IgD-negative memory B cell (primary cell): ENCODE measurements around the gene IGSF11. TPM values are rescaled to one million over a fixed set of nuclear protein-coding genes. Genes with fewer than 3 reads are reported as not detected.
"Not testable (repeated sequence)": the region's sequence is repeated elsewhere in the genome, so short reads cannot be mapped to it uniquely, and the experiment has no call there.

ENCODE experiments used
- H3K27ac Mint-ChIP-seq, 3 donors: one replicate each; pipeline ENCODE4 v1.8.0; 2020 to 2022; ENCODE audit warnings: mild to moderate bottlenecking in 3 of 3, mixed read lengths in 3 of 3, moderate library complexity in 1 of 3
- H3K27me3 Mint-ChIP-seq: one replicate; pipeline ENCODE4 v1.8.0; 2021; ENCODE audit warnings: mixed read lengths
- H3K36me3 Mint-ChIP-seq: one replicate; pipeline ENCODE4 v1.8.0; 2020; ENCODE audit warnings: mild to moderate bottlenecking, mixed read lengths
- H3K4me1 Mint-ChIP-seq, 3 donors: one replicate each; pipeline ENCODE4 v1.8.0; 2020 to 2022; ENCODE audit warnings: mixed read lengths in 3 of 3, mild to moderate bottlenecking in 1 of 3
- H3K4me3 Mint-ChIP-seq, 4 donors: one replicate each; pipeline ENCODE4 v1.8.0; 2020 to 2022; ENCODE audit warnings: mild to moderate bottlenecking in 4 of 4, mixed read lengths in 4 of 4, moderate library complexity in 3 of 4
- H3K9me3 Mint-ChIP-seq, 3 donors: one replicate each; pipeline ENCODE4 v1.8.0; 2020 to 2021; ENCODE audit warnings: mixed read lengths in 3 of 3, mild to moderate bottlenecking in 1 of 3
- polyA plus RNA-seq: library from polyadenylated mRNA; unstranded; fragments of 300-500 nt; fragmentation: Illumina TruSeq; gene quantifications from one replicate; pipeline ENCODE4 v1.2.3, GENCODE V29; 2021

The IGSF11 gene
- polyA plus RNA-seq, 1 donor from 2014 or later = not detected

GRCh38 chr3:118977671-118978392, 56.8 kb downstream of the IGSF11 start:
- Mint-ChIP-seq H3K27ac (peak overlapping the region in 1 of 3 donors; percentile 16), H3K27me3 (peaks cover 9% of the 10 kb centered on the region), H3K36me3 (no peaks in the 10 kb centered on the region), H3K9me3 (peaks cover 0 to 4% (median 2%) of the 10 kb centered on the region in 3 donors), H3K4me3 (no peak overlapping the region), H3K4me1 (no peaks in the 10 kb centered on the region)

DNA sequence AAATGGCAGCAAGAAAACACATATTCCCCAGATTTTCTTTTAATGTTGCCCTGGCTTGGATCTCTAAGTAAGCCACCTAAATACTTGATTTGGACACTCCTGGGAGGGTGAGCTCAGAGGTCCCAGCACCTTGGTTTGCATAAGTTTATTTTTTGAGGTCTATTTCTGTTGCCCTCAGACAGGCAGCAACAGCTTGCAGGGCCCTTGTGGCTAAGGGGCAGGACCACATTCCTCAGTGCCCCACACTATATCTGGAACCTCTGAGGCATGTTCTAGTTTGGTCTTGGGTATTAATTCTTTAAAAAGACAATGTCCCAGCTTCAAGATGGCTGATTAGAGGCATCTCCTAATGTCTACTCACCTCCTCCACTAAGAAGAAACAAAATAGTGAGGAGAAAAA, 57.5 kb downstream of the IGSF11 start:
- Mint-ChIP-seq H3K4me3 (no peak overlapping the region), H3K9me3 (peaks cover 0 to 4% (median 2%) of the 10 kb centered on the region in 3 donors), H3K27me3 (peaks cover 9% of the 10 kb centered on the region), H3K27ac (no peak overlapping the region), H3K36me3 (no peaks in the 10 kb centered on the region), H3K4me1 (no peaks in the 10 kb centered on the region)

GRCh38 chr3:118975476-118975875, 59.2 kb downstream of the IGSF11 start:
- H3K27ac Mint-ChIP-seq, H3K9me3 Mint-ChIP-seq, H3K4me3 Mint-ChIP-seq, H3K4me1 Mint-ChIP-seq, H3K36me3 Mint-ChIP-seq, H3K27me3 Mint-ChIP-seq: not testable (repeated sequence)

- no peak overlapping the region for H3K27ac Mint-ChIP-seq
- peaks cover 0 to 4% (median 2%) of the 10 kb centered on the region in 3 donors for H3K9me3 Mint-ChIP-seq
- no peaks in the 10 kb centered on the region for H3K4me1 Mint-ChIP-seq
- no peaks in the 10 kb centered on the region for H3K36me3 Mint-ChIP-seq
- H3K4me3 Mint-ChIP-seq = no peak overlapping the region
- H3K27me3 Mint-ChIP-seq = peaks cover 13% of the 10 kb centered on the region
Observed at GRCh38 chr3:118974356-118975097, 60.1 kb downstream of the IGSF11 start.

DNA sequence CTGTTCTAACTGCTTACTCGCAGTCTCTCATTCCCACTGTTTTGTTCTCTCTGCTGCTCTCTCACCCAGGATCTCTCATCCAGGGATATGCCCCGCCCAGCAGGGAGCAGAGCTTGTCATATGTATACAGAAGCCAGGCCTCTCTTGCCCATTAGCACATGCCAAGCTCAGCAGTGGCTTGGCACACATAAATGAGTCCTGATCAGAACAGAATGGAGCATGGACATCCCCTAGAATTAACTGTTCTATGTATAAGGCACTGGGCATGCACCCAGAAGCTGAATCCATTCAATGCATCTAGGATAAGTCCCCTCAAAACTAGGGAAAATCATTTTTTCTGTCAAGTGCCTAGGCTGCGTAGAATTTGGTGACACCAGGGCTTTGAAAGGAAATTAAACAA, 61.6 kb downstream of the IGSF11 start:
- no peaks in the 10 kb centered on the region for H3K36me3 Mint-ChIP-seq
- H3K9me3 Mint-ChIP-seq = peaks cover 0 to 4% (median 0%) of the 10 kb centered on the region in 3 donors
- no peak overlapping the region for H3K4me3 Mint-ChIP-seq
- H3K4me1 Mint-ChIP-seq = peaks cover 0 to 4% (median 3%) of the 10 kb centered on the region in 3 donors
- H3K27me3 Mint-ChIP-seq = peaks cover 6% of the 10 kb centered on the region
- H3K27ac Mint-ChIP-seq = no peak overlapping the region

- H3K36me3 Mint-ChIP-seq = no peaks in the 10 kb centered on the region
- H3K9me3 Mint-ChIP-seq = peaks cover 0 to 4% (median 0%) of the 10 kb centered on the region in 3 donors
- H3K4me1 Mint-ChIP-seq = peaks cover 0 to 4% (median 3%) of the 10 kb centered on the region in 3 donors
- H3K27ac Mint-ChIP-seq = no peak overlapping the region
- H3K4me3 Mint-ChIP-seq = no peak overlapping the region
- peaks cover 8% of the 10 kb centered on the region for H3K27me3 Mint-ChIP-seq
Observed at GRCh38 chr3:118970819-118971218, 63.8 kb downstream of the IGSF11 start.

DNA sequence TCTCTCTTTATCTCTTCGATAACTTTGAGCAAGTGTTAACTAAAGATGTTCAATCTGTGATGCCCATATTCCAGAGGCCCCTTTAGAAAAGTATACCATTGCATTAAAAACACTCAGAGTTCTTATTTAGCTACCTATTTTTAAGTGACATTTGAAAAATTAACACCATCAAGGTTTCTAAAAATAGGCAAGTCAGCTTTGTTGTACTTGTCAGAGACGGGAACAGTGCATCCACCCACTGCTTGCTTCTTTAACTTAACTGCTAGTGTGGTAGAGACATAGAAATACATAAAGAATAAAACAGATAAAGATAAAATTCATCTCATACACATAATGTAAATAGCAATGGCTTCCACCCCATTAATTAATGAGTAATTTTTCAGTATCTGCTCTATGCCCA, 66.0 kb downstream of the IGSF11 start:
- Mint-ChIP-seq H3K4me3 (no peak overlapping the region), H3K9me3 (no peaks in the 10 kb centered on the region), H3K27ac (no peak overlapping the region), H3K27me3 (peaks cover 9% of the 10 kb centered on the region), H3K4me1 (peaks cover 0 to 4% (median 3%) of the 10 kb centered on the region in 3 donors), H3K36me3 (no peaks in the 10 kb centered on the region)

GRCh38 chr3:118968111-118968510, 66.5 kb downstream of the IGSF11 start:
- Mint-ChIP-seq H3K27me3 (peaks cover 9% of the 10 kb centered on the region), H3K27ac (no peak overlapping the region), H3K9me3 (no peaks in the 10 kb centered on the region), H3K4me1 (peaks cover 0 to 4% (median 3%) of the 10 kb centered on the region in 3 donors), H3K36me3 (no peaks in the 10 kb centered on the region), H3K4me3 (no peak overlapping the region)

DNA sequence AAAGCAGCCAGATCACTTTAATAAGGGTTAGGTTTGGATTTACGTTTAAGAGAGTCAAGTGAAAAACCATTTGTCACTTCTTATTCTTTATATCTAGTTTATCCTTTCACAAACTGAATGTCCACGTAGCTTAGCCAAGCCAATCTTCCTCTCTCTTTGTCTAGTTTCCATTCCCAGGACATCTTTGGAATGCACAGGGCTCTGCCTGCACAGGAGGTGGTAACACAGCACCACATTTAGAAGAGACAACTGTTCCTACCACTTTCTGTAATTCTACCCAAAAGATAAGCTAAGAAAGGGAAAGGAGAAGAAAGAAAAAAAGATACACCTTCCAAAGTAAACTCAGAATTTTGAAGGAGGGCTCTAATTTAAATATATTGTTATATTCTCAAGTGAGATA, 67.9 kb downstream of the IGSF11 start:
- no peak overlapping the region for H3K4me3 Mint-ChIP-seq
- H3K27ac Mint-ChIP-seq = no peak overlapping the region
- no peaks in the 10 kb centered on the region for H3K9me3 Mint-ChIP-seq
- peaks cover 7% of the 10 kb centered on the region for H3K27me3 Mint-ChIP-seq
- no peaks in the 10 kb centered on the region for H3K36me3 Mint-ChIP-seq
- H3K4me1 Mint-ChIP-seq = peaks cover 0 to 4% (median 3%) of the 10 kb centered on the region in 3 donors

- no peaks in the 10 kb centered on the region for H3K9me3 Mint-ChIP-seq
- no peak overlapping the region for H3K4me3 Mint-ChIP-seq
- no peak overlapping the region for H3K27ac Mint-ChIP-seq
- peaks cover 0 to 4% (median 3%) of the 10 kb centered on the region in 3 donors for H3K4me1 Mint-ChIP-seq
- H3K27me3 Mint-ChIP-seq = peaks cover 4% of the 10 kb centered on the region
- H3K36me3 Mint-ChIP-seq = no peaks in the 10 kb centered on the region
Observed at GRCh38 chr3:118963711-118964110, 70.9 kb downstream of the IGSF11 start.

GRCh38 chr3:118960876-118961450, 73.7 kb downstream of the IGSF11 start:
- Mint-ChIP-seq H3K36me3 (no peaks in the 10 kb centered on the region), H3K27ac (no peak overlapping the region), H3K27me3 (peaks cover 4% of the 10 kb centered on the region), H3K9me3 (no peaks in the 10 kb centered on the region), H3K4me3 (no peak overlapping the region), H3K4me1 (no peaks in the 10 kb centered on the region)

DNA sequence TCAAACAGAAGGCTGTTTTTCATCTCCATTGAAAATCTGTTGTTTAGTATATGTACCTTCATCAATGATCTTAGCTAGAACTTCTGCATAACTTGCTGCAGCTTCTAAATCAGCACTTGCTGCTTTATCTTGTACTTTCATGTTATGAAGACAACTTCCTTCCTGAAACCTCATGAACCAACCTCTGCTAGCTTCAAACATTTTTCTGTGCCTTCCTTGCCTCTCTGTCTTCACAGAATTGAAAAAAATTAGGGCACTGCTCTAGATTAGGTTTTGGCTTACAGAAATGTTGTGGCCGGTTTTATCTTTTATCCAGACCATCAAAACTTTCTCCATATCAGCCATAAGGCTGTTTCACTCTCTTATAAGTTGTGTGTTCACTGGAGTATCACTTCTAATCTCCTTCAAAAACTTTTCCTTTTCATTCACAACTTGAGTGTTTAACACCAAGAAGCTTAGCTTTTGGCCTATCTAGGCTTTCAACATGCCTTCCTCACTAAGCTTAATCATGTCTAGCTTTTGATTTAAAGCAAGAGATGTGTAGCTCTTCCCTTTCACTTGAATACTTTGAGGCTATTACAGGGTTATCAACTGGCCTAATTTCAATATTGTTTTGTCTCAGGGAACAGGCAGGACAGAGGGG, 78.6 kb downstream of the IGSF11 start:
- no peak overlapping the region for H3K27ac Mint-ChIP-seq

GRCh38 chr3:118951089-118951488, 83.6 kb downstream of the IGSF11 start:
- Mint-ChIP-seq H3K4me1 (no peaks in the 10 kb centered on the region), H3K9me3 (no peaks in the 10 kb centered on the region), H3K36me3 (no peaks in the 10 kb centered on the region), H3K4me3 (no peak overlapping the region), H3K27me3 (peaks cover 3% of the 10 kb centered on the region), H3K27ac (no peak overlapping the region)

More for the DNA sequence above, 78.6 kb downstream of the IGSF11 start:
- no peaks in the 10 kb centered on the region for H3K4me1 Mint-ChIP-seq
- H3K36me3 Mint-ChIP-seq = no peaks in the 10 kb centered on the region
- peaks cover 6% of the 10 kb centered on the region for H3K27me3 Mint-ChIP-seq
- no peak overlapping the region for H3K4me3 Mint-ChIP-seq
- no peaks in the 10 kb centered on the region for H3K9me3 Mint-ChIP-seq

DNA sequence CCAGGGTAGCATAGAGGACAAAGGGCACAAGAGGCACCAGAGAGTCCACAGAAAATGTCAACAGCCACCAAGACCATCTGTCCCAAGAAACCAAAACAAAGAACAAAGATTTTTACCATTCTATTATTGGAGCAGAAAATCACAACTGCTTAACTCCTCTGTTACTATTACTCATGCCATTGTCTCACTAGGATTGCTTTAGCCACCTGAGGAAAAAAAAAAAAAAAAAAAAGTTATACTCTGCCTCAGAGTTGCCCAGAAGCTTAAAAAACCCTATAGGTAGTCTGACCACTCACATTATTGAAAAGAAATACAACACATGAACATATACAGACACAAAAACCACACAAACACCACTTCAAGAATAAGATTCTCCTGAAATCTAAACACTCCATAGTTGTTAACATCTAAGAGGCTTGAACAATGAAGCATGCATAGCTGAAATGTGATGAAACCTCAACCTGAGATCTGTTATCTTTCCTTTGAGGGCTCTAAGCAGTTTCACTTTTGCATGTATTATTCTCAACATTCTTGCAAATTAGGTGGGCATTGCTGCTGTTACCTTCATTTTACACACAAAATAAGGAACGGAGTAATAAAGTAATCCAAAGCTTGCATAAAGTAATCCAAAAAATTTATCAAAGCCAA, 85.4 kb downstream of the IGSF11 start:
- Mint-ChIP-seq H3K4me1 (peaks cover 0 to 2% (median 0%) of the 10 kb centered on the region in 3 donors), H3K27ac (no peak overlapping the region), H3K4me3 (no peak overlapping the region), H3K9me3 (peaks cover 0 to 2% (median 0%) of the 10 kb centered on the region in 3 donors), H3K27me3 (peaks cover 3% of the 10 kb centered on the region), H3K36me3 (no peaks in the 10 kb centered on the region)
